GM23338 (cell line): ENCODE data around the gene NFIB.

Experiments
- POLR2AphosphoS5 ChIP-seq: IDR thresholded peaks from 2 replicates; pipeline ENCODE4 v1.6.1; 2016; ENCODE audit warnings: antibody characterized with exemption, low read depth
- TF ChIP-seq, protein P1 (sequence below), 2 experiments: fragments of 200-600 bp in 1 of 2; sonication (generic) in 1 of 2; conservative IDR thresholded peaks; 2 replicates each; pipeline versions ENCODE4 v1.5.1 to v1.6.1; 2016 to 2017; ENCODE audit warnings: antibody characterized with exemption in 2 of 2, low read depth in 2 of 2, mild to moderate bottlenecking in 2 of 2, moderate library complexity in 1 of 2

DNA sequence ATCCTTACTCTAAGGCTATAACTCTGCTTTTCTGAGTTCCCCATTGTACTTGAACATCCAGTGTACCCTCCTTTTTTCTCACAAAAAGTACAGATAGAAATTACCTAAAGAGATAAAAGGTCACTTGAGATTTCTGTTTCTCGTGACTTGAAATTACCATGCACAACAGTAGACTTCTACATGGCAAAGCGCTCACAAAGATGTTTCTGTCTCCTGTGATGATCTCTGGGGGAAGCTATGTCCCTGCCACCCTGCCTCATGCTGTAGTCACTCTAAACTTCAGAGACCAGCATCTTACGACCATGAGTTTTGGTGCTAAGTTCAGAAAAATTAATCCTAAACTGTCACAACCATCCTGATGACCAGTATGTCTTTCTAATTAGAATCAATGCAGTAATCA is 36.2 kb downstream of the NFIB start:
- TF ChIP-seq, protein P1, sequence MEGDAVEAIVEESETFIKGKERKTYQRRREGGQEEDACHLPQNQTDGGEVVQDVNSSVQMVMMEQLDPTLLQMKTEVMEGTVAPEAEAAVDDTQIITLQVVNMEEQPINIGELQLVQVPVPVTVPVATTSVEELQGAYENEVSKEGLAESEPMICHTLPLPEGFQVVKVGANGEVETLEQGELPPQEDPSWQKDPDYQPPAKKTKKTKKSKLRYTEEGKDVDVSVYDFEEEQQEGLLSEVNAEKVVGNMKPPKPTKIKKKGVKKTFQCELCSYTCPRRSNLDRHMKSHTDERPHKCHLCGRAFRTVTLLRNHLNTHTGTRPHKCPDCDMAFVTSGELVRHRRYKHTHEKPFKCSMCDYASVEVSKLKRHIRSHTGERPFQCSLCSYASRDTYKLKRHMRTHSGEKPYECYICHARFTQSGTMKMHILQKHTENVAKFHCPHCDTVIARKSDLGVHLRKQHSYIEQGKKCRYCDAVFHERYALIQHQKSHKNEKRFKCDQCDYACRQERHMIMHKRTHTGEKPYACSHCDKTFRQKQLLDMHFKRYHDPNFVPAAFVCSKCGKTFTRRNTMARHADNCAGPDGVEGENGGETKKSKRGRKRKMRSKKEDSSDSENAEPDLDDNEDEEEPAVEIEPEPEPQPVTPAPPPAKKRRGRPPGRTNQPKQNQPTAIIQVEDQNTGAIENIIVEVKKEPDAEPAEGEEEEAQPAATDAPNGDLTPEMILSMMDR (conservative IDR thresholded peaks at IDR 0.05; ENCODE audit: low read depth in 2 of 2): no peak
- TF ChIP-seq POLR2AphosphoS5: no peak
